OCI-LY3 (cell line): ENCODE data around the gene VKORC1.

Source experiments
- EZH2phosphoT487 ChIP-seq: fragments of 200-600 bp; shearing (Covaris generic); IDR thresholded peaks from 2 replicates; pipeline ENCODE4 v1.6.1; 2018; ENCODE audit warnings: antibody characterized with exemption, mixed run types, low read depth
- TF ChIP-seq, protein P1 (sequence below): fragments of 200-600, 300-600 bp; sonication (generic); IDR thresholded peaks from 2 replicates; pipeline ENCODE4 v1.5.1; 2014; ENCODE audit warnings: antibody characterized with exemption, low read length, low read depth

DNA sequence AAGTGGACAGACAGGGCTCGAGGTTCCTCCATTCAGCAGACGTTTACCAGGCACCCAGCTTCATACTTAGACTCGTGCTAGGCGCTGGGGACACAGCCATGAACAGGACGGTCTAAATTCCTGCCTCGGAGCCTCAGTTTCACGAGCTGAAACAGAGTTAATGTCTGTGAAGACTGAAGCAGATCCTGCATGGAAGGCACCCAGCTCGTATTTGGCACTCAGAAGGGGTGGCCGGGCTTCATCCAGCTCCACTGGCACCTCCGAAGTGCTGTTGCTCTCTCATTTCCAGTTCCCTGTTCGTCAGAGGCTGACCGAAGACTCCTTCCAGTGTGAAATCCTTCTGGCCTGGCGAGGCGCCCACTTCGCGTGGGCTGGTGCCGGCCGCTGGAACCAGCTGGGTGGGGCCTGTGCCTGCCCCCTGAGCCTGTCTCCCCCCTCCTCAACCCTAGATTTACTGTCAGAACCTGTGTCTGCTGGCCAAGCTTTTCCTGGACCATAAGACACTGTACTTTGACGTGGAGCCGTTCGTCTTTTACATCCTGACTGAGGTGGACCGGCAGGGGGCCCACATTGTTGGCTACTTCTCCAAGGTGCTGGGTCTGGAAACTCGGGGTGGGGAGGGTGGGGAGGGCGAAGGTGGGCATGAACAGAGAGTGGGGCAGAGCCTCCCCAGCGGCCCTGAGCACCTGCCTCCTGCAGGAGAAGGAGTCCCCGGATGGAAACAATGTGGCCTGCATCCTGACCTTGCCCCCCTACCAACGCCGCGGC is 35.2 kb upstream of the VKORC1 start:
- TF ChIP-seq, protein P1, sequence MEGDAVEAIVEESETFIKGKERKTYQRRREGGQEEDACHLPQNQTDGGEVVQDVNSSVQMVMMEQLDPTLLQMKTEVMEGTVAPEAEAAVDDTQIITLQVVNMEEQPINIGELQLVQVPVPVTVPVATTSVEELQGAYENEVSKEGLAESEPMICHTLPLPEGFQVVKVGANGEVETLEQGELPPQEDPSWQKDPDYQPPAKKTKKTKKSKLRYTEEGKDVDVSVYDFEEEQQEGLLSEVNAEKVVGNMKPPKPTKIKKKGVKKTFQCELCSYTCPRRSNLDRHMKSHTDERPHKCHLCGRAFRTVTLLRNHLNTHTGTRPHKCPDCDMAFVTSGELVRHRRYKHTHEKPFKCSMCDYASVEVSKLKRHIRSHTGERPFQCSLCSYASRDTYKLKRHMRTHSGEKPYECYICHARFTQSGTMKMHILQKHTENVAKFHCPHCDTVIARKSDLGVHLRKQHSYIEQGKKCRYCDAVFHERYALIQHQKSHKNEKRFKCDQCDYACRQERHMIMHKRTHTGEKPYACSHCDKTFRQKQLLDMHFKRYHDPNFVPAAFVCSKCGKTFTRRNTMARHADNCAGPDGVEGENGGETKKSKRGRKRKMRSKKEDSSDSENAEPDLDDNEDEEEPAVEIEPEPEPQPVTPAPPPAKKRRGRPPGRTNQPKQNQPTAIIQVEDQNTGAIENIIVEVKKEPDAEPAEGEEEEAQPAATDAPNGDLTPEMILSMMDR = no peak
- TF ChIP-seq EZH2phosphoT487 = no peak
